Measurements from ENCODE around the gene LSM8. TPM values are rescaled to one million over a fixed set of nuclear protein-coding genes. Genes with fewer than 3 reads are reported as not detected.

LSM8 gene
- polyA plus RNA-seq, 1 donor (not counting 4 experiments of a cell fraction or from before 2014, with no cell fraction given): 50.2 TPM

DNA sequence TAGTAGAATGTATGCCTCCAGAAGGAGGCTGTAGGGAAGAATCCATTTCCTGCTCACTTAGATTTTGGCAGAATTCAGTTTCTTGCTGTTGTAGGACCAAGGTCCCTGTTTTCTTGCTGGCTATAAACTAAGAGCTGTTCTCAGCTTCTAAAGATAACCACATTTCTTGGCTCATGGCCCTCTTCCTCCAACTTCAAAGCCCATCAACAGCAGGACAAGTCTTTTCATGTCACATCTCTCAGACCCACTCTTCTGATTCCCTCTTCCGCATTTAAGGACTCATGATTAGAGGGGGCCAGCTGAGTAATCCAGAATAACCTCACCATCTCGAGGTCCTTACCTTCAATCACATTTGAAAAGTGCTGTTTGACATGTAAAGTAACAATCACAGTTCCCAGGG lies 8.2 kb upstream of the LSM8 start:
- no peak overlapping the region for H2AFZ ChIP-seq (ENCODE audit: control insufficient read depth, low read length)
- FAIRE-seq (no peak), DNase-seq (ENCODE audit: low read depth, low spot score) (no peak)
- H3K4me1 ChIP-seq (ENCODE audit: control insufficient read depth, extremely low read depth, insufficient read depth, low read length): no peaks in the 10 kb centered on the region
- H4K20me1 ChIP-seq (ENCODE audit: control insufficient read depth, extremely low read depth, insufficient read depth, low read length): no peaks in the 10 kb centered on the region
- H3K9me1 ChIP-seq (ENCODE audit: control insufficient read depth, extremely low read depth, insufficient read depth, low read length): no peaks in the 10 kb centered on the region
- no peaks in the 10 kb centered on the region for H3K9me3 ChIP-seq (ENCODE audit: control insufficient read depth, low read depth, low read length)
- no peaks in the 10 kb centered on the region for H3K36me3 ChIP-seq (ENCODE audit: control insufficient read depth in 2 of 2, extremely low read depth in 1 of 2, insufficient read depth in 2 of 2, low read length in 2 of 2)
- H3K4me2 ChIP-seq (ENCODE audit: control insufficient read depth, extremely low read depth, insufficient read depth, low read depth, low read length): no peak overlapping the region
- H3K4me3 ChIP-seq (ENCODE audit: control insufficient read depth in 2 of 3, extremely low read depth in 1 of 3, insufficient read depth in 2 of 3, low read depth in 1 of 3, low read length in 3 of 3): no peak overlapping the region
- H3K27ac ChIP-seq (ENCODE audit: control insufficient read depth, insufficient read depth, low read length): no peak overlapping the region
- no peaks in the 10 kb centered on the region for H3K27me3 ChIP-seq (ENCODE audit: control insufficient read depth, extremely low read depth, insufficient read depth, low read length)
- no peak for TF ChIP-seq EZH2 (IDR thresholded peaks at IDR 0.05; ENCODE audit: low read length)
- TF ChIP-seq, protein P1, sequence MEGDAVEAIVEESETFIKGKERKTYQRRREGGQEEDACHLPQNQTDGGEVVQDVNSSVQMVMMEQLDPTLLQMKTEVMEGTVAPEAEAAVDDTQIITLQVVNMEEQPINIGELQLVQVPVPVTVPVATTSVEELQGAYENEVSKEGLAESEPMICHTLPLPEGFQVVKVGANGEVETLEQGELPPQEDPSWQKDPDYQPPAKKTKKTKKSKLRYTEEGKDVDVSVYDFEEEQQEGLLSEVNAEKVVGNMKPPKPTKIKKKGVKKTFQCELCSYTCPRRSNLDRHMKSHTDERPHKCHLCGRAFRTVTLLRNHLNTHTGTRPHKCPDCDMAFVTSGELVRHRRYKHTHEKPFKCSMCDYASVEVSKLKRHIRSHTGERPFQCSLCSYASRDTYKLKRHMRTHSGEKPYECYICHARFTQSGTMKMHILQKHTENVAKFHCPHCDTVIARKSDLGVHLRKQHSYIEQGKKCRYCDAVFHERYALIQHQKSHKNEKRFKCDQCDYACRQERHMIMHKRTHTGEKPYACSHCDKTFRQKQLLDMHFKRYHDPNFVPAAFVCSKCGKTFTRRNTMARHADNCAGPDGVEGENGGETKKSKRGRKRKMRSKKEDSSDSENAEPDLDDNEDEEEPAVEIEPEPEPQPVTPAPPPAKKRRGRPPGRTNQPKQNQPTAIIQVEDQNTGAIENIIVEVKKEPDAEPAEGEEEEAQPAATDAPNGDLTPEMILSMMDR (optimal IDR thresholded peaks at IDR 0.05 in 1 of 3, IDR thresholded peaks at IDR 0.05 in 1 of 3, conservative IDR thresholded peaks at IDR 0.05 in 1 of 3; ENCODE audit: extremely low read depth in 1 of 3, insufficient read depth in 2 of 3, low read length in 3 of 3): no peak
- no peak overlapping the region for H3K9ac ChIP-seq (ENCODE audit: control insufficient read depth, extremely low read depth, insufficient read depth, low read length)
- dilution Hi-C loops (cut with MboI; ENCODE audit: extremely low pct_ligation_motif_present, low sequenced_read_pairs): no loop called here
- no peaks in the 10 kb centered on the region for H3K79me2 ChIP-seq (ENCODE audit: control insufficient read depth, insufficient read depth, low read length)

DNA sequence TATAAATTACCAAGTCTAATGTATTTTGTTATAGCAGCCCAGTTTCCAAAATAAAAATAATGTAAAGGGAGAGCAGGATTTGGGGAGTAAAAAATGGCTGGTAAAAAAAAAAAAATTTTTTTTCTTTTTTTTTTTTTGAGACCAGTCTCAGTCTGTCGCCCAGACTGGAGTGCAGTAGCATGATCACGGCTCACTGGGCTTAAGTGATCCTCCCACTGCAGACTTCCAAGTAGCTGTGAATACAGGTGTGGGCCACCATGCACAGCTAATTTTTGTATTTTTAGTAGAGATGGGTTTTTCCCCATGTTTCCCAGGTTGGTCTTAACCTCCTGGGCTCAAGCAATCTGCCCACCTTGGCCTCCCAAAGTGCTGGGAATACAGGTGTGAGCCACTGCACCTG lies 4.8 kb upstream of the LSM8 start:
- FAIRE-seq: no peak
- H3K27me3 ChIP-seq (ENCODE audit: control insufficient read depth, extremely low read depth, insufficient read depth, low read length): no peaks in the 10 kb centered on the region
- dilution Hi-C loops (cut with MboI; ENCODE audit: extremely low pct_ligation_motif_present, low sequenced_read_pairs): no loop called here

More for the DNA sequence above, 4.8 kb upstream of the LSM8 start:
- Histone ChIP-seq H3K9me3 (ENCODE audit: control insufficient read depth, low read depth, low read length) (no peaks in the 10 kb centered on the region), H3K4me1 (ENCODE audit: control insufficient read depth, extremely low read depth, insufficient read depth, low read length) (peaks cover 4% of the 10 kb centered on the region), H3K9me1 (ENCODE audit: control insufficient read depth, extremely low read depth, insufficient read depth, low read length) (no peaks in the 10 kb centered on the region), H3K4me3 (ENCODE audit: control insufficient read depth in 2 of 3, extremely low read depth in 1 of 3, insufficient read depth in 2 of 3, low read depth in 1 of 3, low read length in 3 of 3) (no peak overlapping the region), H3K79me2 (ENCODE audit: control insufficient read depth, insufficient read depth, low read length) (peaks cover 10% of the 10 kb centered on the region), H3K4me2 (ENCODE audit: control insufficient read depth, extremely low read depth, insufficient read depth, low read depth, low read length) (no peak overlapping the region), H3K9ac (ENCODE audit: control insufficient read depth, extremely low read depth, insufficient read depth, low read length) (no peak overlapping the region), H3K27ac (ENCODE audit: control insufficient read depth, insufficient read depth, low read length) (no peak overlapping the region), H3K36me3 (ENCODE audit: control insufficient read depth in 2 of 2, extremely low read depth in 1 of 2, insufficient read depth in 2 of 2, low read length in 2 of 2) (no peaks in the 10 kb centered on the region), H4K20me1 (ENCODE audit: control insufficient read depth, extremely low read depth, insufficient read depth, low read length) (no peaks in the 10 kb centered on the region), H2AFZ (ENCODE audit: control insufficient read depth, low read length) (no peak overlapping the region)
- TF ChIP-seq EZH2 (IDR thresholded peaks at IDR 0.05; ENCODE audit: low read length): no peak
- TF ChIP-seq, protein P1 (optimal IDR thresholded peaks at IDR 0.05 in 1 of 3, IDR thresholded peaks at IDR 0.05 in 1 of 3, conservative IDR thresholded peaks at IDR 0.05 in 1 of 3; ENCODE audit: extremely low read depth in 1 of 3, insufficient read depth in 2 of 3, low read length in 3 of 3): no peak
- DNase-seq (ENCODE audit: low read depth, low spot score): no peak

Measured in keratinocyte (primary cell).